HEK293 (cell line): Measurements from ENCODE around the gene PLGRKT.

ENCODE experiments used
- CTCF ChIA-PET: fragments of 350-600 bp; formaldehyde crosslinking; extraction: SDS; loops from one replicate; lab custom pipeline; 2021; ENCODE audit warnings: antibody characterized with exemption; lab: Yijun Ruan, JAX
- POLR2A ChIA-PET: fragments of 300-600 bp; formaldehyde crosslinking; extraction: SDS; loops from one replicate; lab custom pipeline; 2020; ENCODE audit warnings: antibody characterized with exemption, inconsistent platforms; lab: Yijun Ruan, JAX
- H3K27ac ChIP-seq: fragments of 200-500 bp; sonication (Bioruptor generic); 2 replicates; pipeline ENCODE4 v1.5.1; 2014; ENCODE audit warnings: low read depth, low read length, control low read depth, inconsistent platforms; ENCODE audit errors: extremely low read depth
- H3K36me3 ChIP-seq, 2 experiments: fragments of 200-500 bp in 1 of 2; sonication (Bioruptor generic) in 1 of 2; 1 replicate in 1 of 2; 2 replicates in 1 of 2; pipeline ENCODE4 v1.5.1; 2014 to 2017; ENCODE audit warnings: inconsistent platforms in 2 of 2, low read length in 2 of 2; ENCODE audit not compliant: control insufficient read depth in 2 of 2, insufficient read depth in 1 of 2
- H3K4me1 ChIP-seq: fragments of 200-500 bp; sonication (Bioruptor generic); 2 replicates; pipeline ENCODE4 v1.5.1; 2014; ENCODE audit warnings: mild to moderate bottlenecking, low read length, inconsistent platforms; ENCODE audit not compliant: control insufficient read depth, insufficient read depth
- H3K4me3 ChIP-seq: 2 replicates; pipeline ENCODE4 v1.5.1; 2011; ENCODE audit warnings: low read depth, mild to moderate bottlenecking, control low read depth, low read length, moderate library complexity
- H3K9me3 ChIP-seq: fragments of 200-500 bp; sonication (Bioruptor generic); 2 replicates; pipeline ENCODE4 v1.5.1; 2014; ENCODE audit warnings: low read depth, low read length, inconsistent platforms; ENCODE audit not compliant: control insufficient read depth, insufficient read depth
- BCL11A ChIP-seq: fragments of 450-650 bp; formaldehyde crosslinking; IDR thresholded peaks from 2 replicates; pipeline ENCODE4 v1.5.1; 2016; ENCODE audit warnings: low read depth, missing biosample characterization, missing genetic modification characterization
- HOXC10 ChIP-seq: sonication (generic); formaldehyde crosslinking; IDR thresholded peaks from 2 replicates; pipeline ENCODE4 v1.8.1; 2023; ENCODE audit warnings: mild to moderate bottlenecking, missing genetic modification reagents
- MYNN ChIP-seq: fragments of 450-650 bp; formaldehyde crosslinking; IDR thresholded peaks from 2 replicates; pipeline ENCODE4 v1.5.1; 2016; ENCODE audit warnings: missing biosample characterization, missing genetic modification characterization, borderline replicate concordance
- SP2 ChIP-seq: fragments of 450-650 bp; formaldehyde crosslinking; IDR thresholded peaks from 2 replicates; pipeline ENCODE4 v1.5.1; 2016; ENCODE audit warnings: missing biosample characterization, missing genetic modification characterization
- WT1 ChIP-seq: fragments of 450-650 bp; formaldehyde crosslinking; IDR thresholded peaks from 2 replicates; pipeline ENCODE4 v1.5.1; 2016; ENCODE audit warnings: missing biosample characterization, missing genetic modification characterization
- ZFP37 ChIP-seq: fragments of 450-650 bp; formaldehyde crosslinking; IDR thresholded peaks from 2 replicates; pipeline ENCODE4 v1.5.1; 2016; ENCODE audit warnings: missing biosample characterization, missing genetic modification characterization
- ZNF175 ChIP-seq: fragments of 450-650 bp; formaldehyde crosslinking; IDR thresholded peaks from 2 replicates; pipeline ENCODE4 v1.5.1; 2016; ENCODE audit warnings: missing biosample characterization, missing genetic modification characterization
- ZNF239 ChIP-seq: fragments of 450-650 bp; formaldehyde crosslinking; IDR thresholded peaks from 2 replicates; pipeline ENCODE4 v1.5.1; 2016; ENCODE audit warnings: missing biosample characterization, missing genetic modification characterization
- ZNF248 ChIP-seq: fragments of 450-650 bp; formaldehyde crosslinking; IDR thresholded peaks from 2 replicates; pipeline ENCODE4 v1.5.1; 2017; ENCODE audit warnings: missing biosample characterization, missing genetic modification characterization
- ZNF26 ChIP-seq: fragments of 450-650 bp; formaldehyde crosslinking; IDR thresholded peaks from 2 replicates; pipeline ENCODE4 v1.5.1; 2016; ENCODE audit warnings: missing biosample characterization, missing genetic modification characterization
- ZNF311 ChIP-seq: fragments of 450-650 bp; formaldehyde crosslinking; IDR thresholded peaks from 2 replicates; pipeline ENCODE4 v1.5.1; 2017; ENCODE audit warnings: missing biosample characterization, missing genetic modification characterization, borderline replicate concordance
- ZNF362 ChIP-seq: fragments of 450-650 bp; formaldehyde crosslinking; IDR thresholded peaks from 2 replicates; pipeline ENCODE4 v1.5.1; 2016; ENCODE audit warnings: missing biosample characterization, missing genetic modification characterization
- ZNF426 ChIP-seq: fragments of 450-650 bp; formaldehyde crosslinking; IDR thresholded peaks from 2 replicates; pipeline ENCODE4 v1.5.1; 2017; ENCODE audit warnings: missing biosample characterization, missing genetic modification characterization, mild to moderate bottlenecking, inconsistent platforms, moderate library complexity
- ZNF433 ChIP-seq: fragments of 450-650 bp; formaldehyde crosslinking; IDR thresholded peaks from 2 replicates; pipeline ENCODE4 v1.5.1; 2016; ENCODE audit warnings: missing biosample characterization, missing genetic modification characterization, low read depth
- ZNF514 ChIP-seq: fragments of 450-650 bp; formaldehyde crosslinking; IDR thresholded peaks from 2 replicates; pipeline ENCODE4 v1.5.1; 2016; ENCODE audit warnings: missing biosample characterization, missing genetic modification characterization
- ZNF548 ChIP-seq: fragments of 450-650 bp; formaldehyde crosslinking; IDR thresholded peaks from 2 replicates; pipeline ENCODE4 v1.5.1; 2016; ENCODE audit warnings: missing biosample characterization, missing genetic modification characterization
- ZNF549 ChIP-seq: fragments of 450-650 bp; IDR thresholded peaks from 2 replicates; pipeline ENCODE4 v1.5.1; 2018; ENCODE audit warnings: missing biosample characterization, missing genetic modification characterization, mild to moderate bottlenecking, inconsistent platforms, moderate library complexity
- ZNF571 ChIP-seq: fragments of 450-650 bp; formaldehyde crosslinking; IDR thresholded peaks from 2 replicates; pipeline ENCODE4 v1.5.0; 2017; ENCODE audit warnings: missing biosample characterization, missing genetic modification characterization
- ZNF621 ChIP-seq: fragments of 450-650 bp; formaldehyde crosslinking; IDR thresholded peaks from 2 replicates; pipeline ENCODE4 v1.5.1; 2017; ENCODE audit warnings: missing biosample characterization, missing genetic modification characterization
- ZNF645 ChIP-seq: fragments of 450-650 bp; formaldehyde crosslinking; IDR thresholded peaks from 2 replicates; pipeline ENCODE4; 2016; ENCODE audit warnings: missing biosample characterization, missing genetic modification characterization
- ZNF776 ChIP-seq: fragments of 450-650 bp; formaldehyde crosslinking; IDR thresholded peaks from 2 replicates; pipeline ENCODE4 v1.5.0; 2017; ENCODE audit warnings: missing biosample characterization, missing genetic modification characterization, borderline replicate concordance
- TF ChIP-seq, protein P1 (sequence below): fragments of 450-650 bp; formaldehyde crosslinking; IDR thresholded peaks from 2 replicates; pipeline ENCODE4 v1.5.1; 2017; ENCODE audit warnings: missing biosample characterization, mild to moderate bottlenecking, missing genetic modification characterization, moderate library complexity
- TF ChIP-seq, protein P2 (sequence below): fragments of 450-650 bp; formaldehyde crosslinking; IDR thresholded peaks from 2 replicates; pipeline ENCODE4 v1.5.1; 2016; ENCODE audit warnings: missing biosample characterization, missing genetic modification characterization
- TF ChIP-seq, protein P3 (sequence below): fragments of 450-650 bp; formaldehyde crosslinking; IDR thresholded peaks from 2 replicates; pipeline ENCODE4 v1.5.1; 2016; ENCODE audit warnings: missing biosample characterization, missing genetic modification characterization

PLGRKT gene

GRCh38 chr9:5361326-5362010 is 76.3 kb downstream of the PLGRKT start:
- Histone ChIP-seq H3K4me3 (no peak overlapping the region), H3K4me1 (no peaks in the 10 kb centered on the region), H3K27ac (no peak overlapping the region), H3K9me3 (no peaks in the 10 kb centered on the region), H3K36me3 (no peaks in the 10 kb centered on the region)
- TF ChIP-seq ZNF175 (tag by site-specific recombination), result no peak
- TF ChIP-seq BCL11A, result no peak
- no peak for TF ChIP-seq ZNF311 (tag by site-specific recombination)
- no peak for TF ChIP-seq ZFP37 (tag by site-specific recombination)
- no peak for TF ChIP-seq ZNF239 (tag by site-specific recombination)
- TF ChIP-seq, protein P1, sequence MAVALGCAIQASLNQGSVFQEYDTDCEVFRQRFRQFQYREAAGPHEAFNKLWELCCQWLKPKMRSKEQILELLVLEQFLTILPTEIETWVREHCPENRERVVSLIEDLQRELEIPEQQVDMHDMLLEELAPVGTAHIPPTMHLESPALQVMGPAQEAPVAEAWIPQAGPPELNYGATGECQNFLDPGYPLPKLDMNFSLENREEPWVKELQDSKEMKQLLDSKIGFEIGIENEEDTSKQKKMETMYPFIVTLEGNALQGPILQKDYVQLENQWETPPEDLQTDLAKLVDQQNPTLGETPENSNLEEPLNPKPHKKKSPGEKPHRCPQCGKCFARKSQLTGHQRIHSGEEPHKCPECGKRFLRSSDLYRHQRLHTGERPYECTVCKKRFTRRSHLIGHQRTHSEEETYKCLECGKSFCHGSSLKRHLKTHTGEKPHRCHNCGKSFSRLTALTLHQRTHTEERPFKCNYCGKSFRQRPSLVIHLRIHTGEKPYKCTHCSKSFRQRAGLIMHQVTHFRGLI (tag by site-specific recombination), result no peak
- no peak for TF ChIP-seq ZNF621 (tag by site-specific recombination)
- TF ChIP-seq ZNF549 (tag by site-specific recombination), result no peak
- TF ChIP-seq, protein P2, sequence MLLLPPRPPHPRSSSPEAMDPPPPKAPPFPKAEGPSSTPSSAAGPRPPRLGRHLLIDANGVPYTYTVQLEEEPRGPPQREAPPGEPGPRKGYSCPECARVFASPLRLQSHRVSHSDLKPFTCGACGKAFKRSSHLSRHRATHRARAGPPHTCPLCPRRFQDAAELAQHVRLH, result no peak
- no peak for TF ChIP-seq MYNN (tag by site-specific recombination)
- POLR2A ChIA-PET, result no interaction called here
- CTCF ChIA-PET, result interaction anchor here (1.0 kb wide), 1 partner anchor 173 kb away, joined by 3 read pairs; no protein-coding TSS in a partner anchor

GRCh38 chr9:5360341-5360740 is 77.4 kb downstream of the PLGRKT start:
- H3K27ac ChIP-seq, result no peak overlapping the region
- POLR2A ChIA-PET, result no interaction called here
- no peaks in the 10 kb centered on the region for H3K9me3 ChIP-seq
- H3K36me3 ChIP-seq, result no peaks in the 10 kb centered on the region
- H3K4me1 ChIP-seq, result no peaks in the 10 kb centered on the region
- TF ChIP-seq HOXC10 (CRISPR knock-in tag), result no peak
- TF ChIP-seq WT1, result no peak
- no peak for TF ChIP-seq ZNF248
- no peak for TF ChIP-seq ZNF433 (tag by site-specific recombination)
- no peak for TF ChIP-seq ZFP37 (tag by site-specific recombination)
- TF ChIP-seq ZNF26 (tag by site-specific recombination), result no peak
- TF ChIP-seq ZNF514, result no peak
- no peak for TF ChIP-seq ZNF645 (tag by site-specific recombination)
- no peak for TF ChIP-seq SP2 (tag by site-specific recombination)
- no peak for TF ChIP-seq ZNF776 (tag by site-specific recombination)
- TF ChIP-seq, protein P3, sequence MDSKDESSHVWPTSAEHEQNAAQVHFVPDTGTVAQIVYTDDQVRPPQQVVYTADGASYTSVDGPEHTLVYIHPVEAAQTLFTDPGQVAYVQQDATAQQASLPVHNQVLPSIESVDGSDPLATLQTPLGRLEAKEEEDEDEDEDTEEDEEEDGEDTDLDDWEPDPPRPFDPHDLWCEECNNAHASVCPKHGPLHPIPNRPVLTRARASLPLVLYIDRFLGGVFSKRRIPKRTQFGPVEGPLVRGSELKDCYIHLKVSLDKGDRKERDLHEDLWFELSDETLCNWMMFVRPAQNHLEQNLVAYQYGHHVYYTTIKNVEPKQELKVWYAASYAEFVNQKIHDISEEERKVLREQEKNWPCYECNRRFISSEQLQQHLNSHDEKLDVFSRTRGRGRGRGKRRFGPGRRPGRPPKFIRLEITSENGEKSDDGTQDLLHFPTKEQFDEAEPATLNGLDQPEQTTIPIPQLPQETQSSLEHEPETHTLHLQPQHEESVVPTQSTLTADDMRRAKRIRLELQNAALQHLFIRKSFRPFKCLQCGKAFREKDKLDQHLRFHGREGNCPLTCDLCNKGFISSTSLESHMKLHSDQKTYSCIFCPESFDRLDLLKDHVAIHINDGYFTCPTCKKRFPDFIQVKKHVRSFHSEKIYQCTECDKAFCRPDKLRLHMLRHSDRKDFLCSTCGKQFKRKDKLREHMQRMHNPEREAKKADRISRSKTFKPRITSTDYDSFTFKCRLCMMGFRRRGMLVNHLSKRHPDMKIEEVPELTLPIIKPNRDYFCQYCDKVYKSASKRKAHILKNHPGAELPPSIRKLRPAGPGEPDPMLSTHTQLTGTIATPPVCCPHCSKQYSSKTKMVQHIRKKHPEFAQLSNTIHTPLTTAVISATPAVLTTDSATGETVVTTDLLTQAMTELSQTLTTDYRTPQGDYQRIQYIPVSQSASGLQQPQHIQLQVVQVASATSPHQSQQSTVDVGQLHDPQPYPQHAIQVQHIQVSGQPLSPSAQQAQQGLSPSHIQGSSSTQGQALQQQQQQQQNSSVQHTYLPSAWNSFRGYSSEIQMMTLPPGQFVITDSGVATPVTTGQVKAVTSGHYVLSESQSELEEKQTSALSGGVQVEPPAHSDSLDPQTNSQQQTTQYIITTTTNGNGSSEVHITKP (tag by site-specific recombination), result no peak
- TF ChIP-seq ZNF548 (tag by site-specific recombination), result no peak
- no peak for TF ChIP-seq ZNF362 (tag by site-specific recombination)
- no peak for TF ChIP-seq ZNF571 (tag by site-specific recombination)
- TF ChIP-seq ZNF426 (tag by site-specific recombination), result no peak
- CTCF ChIA-PET, result no interaction called here
- H3K4me3 ChIP-seq, result no peak overlapping the region
